WTC11 (cell line): Measurements from ENCODE around the gene MEGF11. TPM values are rescaled to one million over a fixed set of nuclear protein-coding genes. Genes with fewer than 3 reads are reported as not detected.

ENCODE experiments used
- AFF4 ChIP-seq: sonication (generic); formaldehyde crosslinking; IDR thresholded peaks from 2 replicates; pipeline ENCODE4 v1.8.1; 2023; ENCODE audit warnings: mild to moderate bottlenecking, missing genetic modification reagents, borderline replicate concordance
- CREM ChIP-seq: sonication (generic); formaldehyde crosslinking; IDR thresholded peaks from 2 replicates; pipeline ENCODE4 v1.8.1; 2022; ENCODE audit warnings: mild to moderate bottlenecking, missing genetic modification reagents, moderate library complexity
- FOXJ3 ChIP-seq: sonication (generic); formaldehyde crosslinking; IDR thresholded peaks from 2 replicates; pipeline ENCODE4 v1.9.0; 2021; ENCODE audit warnings: missing genetic modification reagents, mild to moderate bottlenecking, borderline replicate concordance
- FOXK1 ChIP-seq: sonication (generic); formaldehyde crosslinking; IDR thresholded peaks from 2 replicates; pipeline ENCODE4 v1.8.0; 2022; ENCODE audit warnings: mild to moderate bottlenecking, moderate library complexity, missing genetic modification reagents
- FOXP1 ChIP-seq: sonication (generic); formaldehyde crosslinking; IDR thresholded peaks from 2 replicates; pipeline ENCODE4 v1.8.0; 2022; ENCODE audit warnings: missing genetic modification reagents, mild to moderate bottlenecking, moderate library complexity, borderline replicate concordance
- GTF2I ChIP-seq: fragments of 250-450 bp; sonication (Bioruptor Pico); conservative IDR thresholded peaks from 2 replicates; pipeline ENCODE4 v1.4.0; 2021; ENCODE audit warnings: mild to moderate bottlenecking
- JAZF1 ChIP-seq: fragments of 250-450 bp; sonication (Bioruptor Pico); IDR thresholded peaks from 2 replicates; pipeline ENCODE4 v1.9.0; 2021; ENCODE audit warnings: moderate library complexity, mild to moderate bottlenecking, inconsistent platforms
- MYBL2 ChIP-seq: sonication (generic); formaldehyde crosslinking; IDR thresholded peaks from 2 replicates; pipeline ENCODE4 v1.8.1; 2023; ENCODE audit warnings: mild to moderate bottlenecking, moderate library complexity, missing genetic modification reagents
- NFE2L1 ChIP-seq: sonication (generic); formaldehyde crosslinking; IDR thresholded peaks from 2 replicates; pipeline ENCODE4 v1.8.1; 2023; ENCODE audit warnings: missing genetic modification reagents
- NFYB ChIP-seq: sonication (generic); formaldehyde crosslinking; conservative IDR thresholded peaks from 2 replicates; pipeline ENCODE4 v1.8.0; 2022; ENCODE audit warnings: low read depth, missing genetic modification reagents
- SMAD4 ChIP-seq: sonication (generic); formaldehyde crosslinking; IDR thresholded peaks from 2 replicates; pipeline ENCODE4 v1.8.0; 2022; ENCODE audit warnings: mild to moderate bottlenecking, missing genetic modification reagents
- SOX15 ChIP-seq: fragments of 250-450 bp; sonication (Bioruptor Pico); IDR thresholded peaks from 2 replicates; pipeline ENCODE4 v1.9.0; 2021; ENCODE audit warnings: mild to moderate bottlenecking
- TEAD1 ChIP-seq: sonication (generic); formaldehyde crosslinking; IDR thresholded peaks from 2 replicates; pipeline ENCODE4 v1.8.0; 2022; ENCODE audit warnings: mild to moderate bottlenecking, missing genetic modification reagents
- TEAD4 ChIP-seq: sonication (generic); formaldehyde crosslinking; IDR thresholded peaks from 2 replicates; pipeline ENCODE4 v1.8.0; 2022; ENCODE audit warnings: mild to moderate bottlenecking, missing genetic modification reagents
- ZBTB21 ChIP-seq: sonication (generic); formaldehyde crosslinking; IDR thresholded peaks from 2 replicates; pipeline ENCODE4 v1.8.1; 2023; ENCODE audit warnings: mild to moderate bottlenecking, missing genetic modification reagents, borderline replicate concordance
- ZMAT4 ChIP-seq: fragments of 250-450 bp; sonication (Bioruptor Pico); IDR thresholded peaks from 2 replicates; pipeline ENCODE4 v1.9.0; 2021; ENCODE audit warnings: mild to moderate bottlenecking
- ZNF281 ChIP-seq: sonication (generic); formaldehyde crosslinking; IDR thresholded peaks from 2 replicates; pipeline ENCODE4 v1.8.0; 2023; ENCODE audit warnings: mild to moderate bottlenecking, missing genetic modification reagents
- ZNF425 ChIP-seq: fragments of 250-450 bp; sonication (Bioruptor Pico); conservative IDR thresholded peaks from 2 replicates; pipeline ENCODE4 v1.9.0; 2021; ENCODE audit warnings: mild to moderate bottlenecking
- total RNA-seq: library from RNA; stranded (reverse); gene quantifications from 3 replicates; pipeline ENCODE4 v1.2.3, GENCODE V29; 2021
- TF ChIP-seq, protein P1 (sequence below): sonication (generic); formaldehyde crosslinking; IDR thresholded peaks from 2 replicates; pipeline ENCODE4 v1.8.0; 2022; ENCODE audit warnings: mild to moderate bottlenecking, missing genetic modification reagents
- TF ChIP-seq, protein P2 (sequence below): fragments of 200-600 bp; IDR thresholded peaks from 2 replicates; pipeline ENCODE4 v1.8.0; 2022; ENCODE audit warnings: antibody characterized with exemption
- TF ChIP-seq, protein P3 (sequence below): sonication (generic); formaldehyde crosslinking; IDR thresholded peaks from 2 replicates; pipeline ENCODE4 v1.8.1; 2023; ENCODE audit warnings: mild to moderate bottlenecking, missing genetic modification reagents

MEGF11 gene
- total RNA-seq, 1 experiment from 2014 or later = 3.3 TPM

GRCh38 chr15:65952391-65953053, 301.0 kb downstream of the MEGF11 start (continued):
- 0 out of 2 replicates have a peak, but pooled peaks have one; percentile 46 for TF ChIP-seq FOXK1 (CRISPR knock-in tag)
- TF ChIP-seq SMAD4 (CRISPR knock-in tag) = 0 out of 2 replicates have a peak, but pooled peaks have one; percentile 42
- TF ChIP-seq NFE2L1 (CRISPR knock-in tag) = peak; percentile 62; the same call in 1 of the 2 replicates
- TF ChIP-seq MYBL2 (CRISPR knock-in tag) = 0 out of 2 replicates have a peak, but pooled peaks have one; percentile 48
- no peak for TF ChIP-seq SOX15 (CRISPR knock-in tag)
- no peak for TF ChIP-seq AFF4 (CRISPR knock-in tag)
- TF ChIP-seq, protein P1, sequence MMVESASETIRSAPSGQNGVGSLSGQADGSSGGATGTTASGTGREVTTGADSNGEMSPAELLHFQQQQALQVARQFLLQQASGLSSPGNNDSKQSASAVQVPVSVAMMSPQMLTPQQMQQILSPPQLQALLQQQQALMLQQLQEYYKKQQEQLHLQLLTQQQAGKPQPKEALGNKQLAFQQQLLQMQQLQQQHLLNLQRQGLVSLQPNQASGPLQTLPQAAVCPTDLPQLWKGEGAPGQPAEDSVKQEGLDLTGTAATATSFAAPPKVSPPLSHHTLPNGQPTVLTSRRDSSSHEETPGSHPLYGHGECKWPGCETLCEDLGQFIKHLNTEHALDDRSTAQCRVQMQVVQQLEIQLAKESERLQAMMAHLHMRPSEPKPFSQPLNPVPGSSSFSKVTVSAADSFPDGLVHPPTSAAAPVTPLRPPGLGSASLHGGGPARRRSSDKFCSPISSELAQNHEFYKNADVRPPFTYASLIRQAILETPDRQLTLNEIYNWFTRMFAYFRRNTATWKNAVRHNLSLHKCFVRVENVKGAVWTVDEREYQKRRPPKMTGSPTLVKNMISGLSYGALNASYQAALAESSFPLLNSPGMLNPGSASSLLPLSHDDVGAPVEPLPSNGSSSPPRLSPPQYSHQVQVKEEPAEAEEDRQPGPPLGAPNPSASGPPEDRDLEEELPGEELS (CRISPR knock-in tag) = peak; percentile 69; the same call in 1 of the 2 replicates
- TF ChIP-seq ZNF425 (CRISPR knock-in tag) = no peak
- no peak for TF ChIP-seq FOXJ3 (CRISPR knock-in tag)
- TF ChIP-seq ZNF281 (CRISPR knock-in tag) = 0 out of 2 replicates have a peak, but pooled peaks have one; percentile 75
- no peak for TF ChIP-seq GTF2I (CRISPR knock-in tag)
- TF ChIP-seq JAZF1 (CRISPR knock-in tag) = no peak
- no peak for TF ChIP-seq ZMAT4 (CRISPR knock-in tag)
- TF ChIP-seq, protein P2, sequence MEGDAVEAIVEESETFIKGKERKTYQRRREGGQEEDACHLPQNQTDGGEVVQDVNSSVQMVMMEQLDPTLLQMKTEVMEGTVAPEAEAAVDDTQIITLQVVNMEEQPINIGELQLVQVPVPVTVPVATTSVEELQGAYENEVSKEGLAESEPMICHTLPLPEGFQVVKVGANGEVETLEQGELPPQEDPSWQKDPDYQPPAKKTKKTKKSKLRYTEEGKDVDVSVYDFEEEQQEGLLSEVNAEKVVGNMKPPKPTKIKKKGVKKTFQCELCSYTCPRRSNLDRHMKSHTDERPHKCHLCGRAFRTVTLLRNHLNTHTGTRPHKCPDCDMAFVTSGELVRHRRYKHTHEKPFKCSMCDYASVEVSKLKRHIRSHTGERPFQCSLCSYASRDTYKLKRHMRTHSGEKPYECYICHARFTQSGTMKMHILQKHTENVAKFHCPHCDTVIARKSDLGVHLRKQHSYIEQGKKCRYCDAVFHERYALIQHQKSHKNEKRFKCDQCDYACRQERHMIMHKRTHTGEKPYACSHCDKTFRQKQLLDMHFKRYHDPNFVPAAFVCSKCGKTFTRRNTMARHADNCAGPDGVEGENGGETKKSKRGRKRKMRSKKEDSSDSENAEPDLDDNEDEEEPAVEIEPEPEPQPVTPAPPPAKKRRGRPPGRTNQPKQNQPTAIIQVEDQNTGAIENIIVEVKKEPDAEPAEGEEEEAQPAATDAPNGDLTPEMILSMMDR = no peak
- no peak for TF ChIP-seq FOXP1 (CRISPR knock-in tag)
- TF ChIP-seq, protein P3, sequence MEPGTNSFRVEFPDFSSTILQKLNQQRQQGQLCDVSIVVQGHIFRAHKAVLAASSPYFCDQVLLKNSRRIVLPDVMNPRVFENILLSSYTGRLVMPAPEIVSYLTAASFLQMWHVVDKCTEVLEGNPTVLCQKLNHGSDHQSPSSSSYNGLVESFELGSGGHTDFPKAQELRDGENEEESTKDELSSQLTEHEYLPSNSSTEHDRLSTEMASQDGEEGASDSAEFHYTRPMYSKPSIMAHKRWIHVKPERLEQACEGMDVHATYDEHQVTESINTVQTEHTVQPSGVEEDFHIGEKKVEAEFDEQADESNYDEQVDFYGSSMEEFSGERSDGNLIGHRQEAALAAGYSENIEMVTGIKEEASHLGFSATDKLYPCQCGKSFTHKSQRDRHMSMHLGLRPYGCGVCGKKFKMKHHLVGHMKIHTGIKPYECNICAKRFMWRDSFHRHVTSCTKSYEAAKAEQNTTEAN = peak; percentile 51; the same call in 1 of the 2 replicates
- peak; percentile 82; the same call in 1 of the 2 replicates for TF ChIP-seq TEAD1 (CRISPR knock-in tag)
- TF ChIP-seq ZBTB21 = peak; percentile 81; the same call in 1 of the 2 replicates
- TF ChIP-seq NFYB (CRISPR knock-in tag) = no peak
- TF ChIP-seq TEAD4 (CRISPR knock-in tag) = 0 out of 2 replicates have a peak, but pooled peaks have one; percentile 51
- 0 out of 2 replicates have a peak, but pooled peaks have one; percentile 41 for TF ChIP-seq CREM (CRISPR knock-in tag)
